HG02759 (cell line): ENCODE data around the gene FAM50A.

Experiments used
- ATAC-seq: cut with Tn5 transposase; IDR thresholded peaks from one replicate; pipeline ENCODE4 v1.9.1; 2021; ENCODE audit warnings: mild to moderate bottlenecking, moderate library complexity; ENCODE audit not compliant: unreplicated experiment

Gene FAM50A

DNA sequence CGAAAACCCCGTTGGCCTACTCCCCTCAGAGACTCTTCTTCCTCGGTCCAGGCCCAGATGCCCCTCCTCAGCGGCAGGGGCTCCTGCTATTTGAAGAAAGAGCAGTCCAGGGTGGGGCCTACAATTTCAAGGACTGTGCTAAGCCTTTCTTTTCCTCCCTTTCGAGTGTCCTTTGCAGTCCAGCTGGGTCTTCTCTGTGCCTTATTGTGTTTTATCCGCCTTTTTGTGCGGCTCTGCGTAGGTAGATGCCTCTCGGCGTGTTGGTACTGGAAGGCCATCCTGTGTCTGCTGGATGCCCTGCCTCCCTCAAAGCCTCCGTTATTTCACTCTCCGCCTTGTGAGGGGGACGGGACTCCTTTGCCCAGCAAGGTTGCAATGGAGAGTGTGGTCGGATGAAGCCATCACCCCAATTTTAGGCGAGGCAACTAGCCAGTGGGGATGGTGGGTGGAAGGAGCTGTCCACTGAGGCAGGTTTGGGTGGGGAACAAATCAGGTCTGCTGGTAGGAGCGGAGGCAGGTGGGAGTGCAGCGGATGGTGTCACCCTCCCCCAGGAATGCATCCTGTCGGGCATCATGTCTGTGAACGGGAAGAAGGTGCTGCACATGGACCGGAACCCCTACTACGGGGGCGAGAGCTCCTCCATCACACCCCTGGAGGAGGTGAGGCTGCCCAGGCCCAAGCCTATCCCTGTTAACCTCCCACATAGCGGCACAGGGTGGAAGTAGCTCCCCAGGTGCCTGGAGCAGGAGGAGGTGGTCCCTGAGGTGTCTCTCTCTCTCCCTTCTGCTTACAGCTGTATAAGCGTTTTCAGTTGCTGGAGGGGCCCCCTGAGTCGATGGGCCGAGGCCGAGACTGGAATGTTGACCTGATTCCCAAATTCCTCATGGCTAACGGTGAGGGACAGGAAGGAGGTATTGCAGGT, 5.7 kb upstream of the FAM50A start:
- ATAC-seq = no peak

DNA sequence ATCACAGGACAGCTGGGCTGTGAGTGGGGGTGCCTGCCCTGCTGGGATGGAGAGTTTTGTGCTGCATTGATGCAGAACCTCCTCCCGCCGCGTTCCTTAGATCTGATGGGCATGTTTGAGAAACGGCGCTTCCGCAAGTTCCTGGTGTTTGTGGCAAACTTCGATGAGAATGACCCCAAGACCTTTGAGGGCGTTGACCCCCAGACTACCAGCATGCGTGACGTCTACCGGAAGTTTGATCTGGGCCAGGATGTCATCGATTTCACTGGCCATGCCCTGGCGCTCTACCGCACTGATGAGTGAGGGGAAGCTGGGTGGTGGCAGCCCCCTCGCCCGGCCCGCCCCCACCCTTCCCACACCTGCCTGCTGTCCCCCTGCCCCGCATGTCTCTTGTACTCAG, 4.1 kb upstream of the FAM50A start:
- ATAC-seq = no peak

DNA sequence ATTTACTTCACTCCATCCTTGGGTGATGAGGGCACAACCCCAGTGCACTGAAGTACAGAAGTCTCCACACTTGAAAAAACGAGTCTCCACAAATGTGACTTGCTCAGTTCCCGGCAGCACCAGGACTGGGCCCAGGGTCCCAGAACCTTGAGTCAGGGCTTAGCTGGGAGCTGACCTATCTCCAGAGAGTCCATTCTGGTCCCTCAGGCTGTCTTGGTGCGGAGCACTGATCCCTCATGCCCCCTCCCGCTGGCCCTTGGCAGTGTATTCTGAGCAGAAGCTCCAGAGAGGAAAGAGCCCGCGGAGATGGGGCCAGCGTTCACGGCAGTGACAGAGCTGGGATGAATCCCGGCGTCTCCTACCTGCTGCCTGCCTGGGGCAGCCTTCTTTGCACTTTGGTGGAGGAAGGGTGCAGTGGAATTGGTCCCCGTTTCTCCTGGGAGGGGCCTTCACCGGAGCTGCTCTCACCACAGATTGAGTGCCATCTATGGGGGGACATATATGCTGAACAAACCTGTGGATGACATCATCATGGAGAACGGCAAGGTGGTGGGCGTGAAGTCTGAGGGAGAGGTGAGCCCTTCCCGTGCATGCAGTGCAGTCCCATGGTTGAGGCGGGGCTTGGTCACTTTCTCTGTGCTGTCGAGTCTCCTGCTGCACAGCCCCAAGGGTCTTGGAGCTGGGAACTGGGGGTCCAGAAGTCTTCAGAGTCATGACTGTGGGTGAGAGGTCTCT, 3.2 kb upstream of the FAM50A start:
- no peak for ATAC-seq

DNA sequence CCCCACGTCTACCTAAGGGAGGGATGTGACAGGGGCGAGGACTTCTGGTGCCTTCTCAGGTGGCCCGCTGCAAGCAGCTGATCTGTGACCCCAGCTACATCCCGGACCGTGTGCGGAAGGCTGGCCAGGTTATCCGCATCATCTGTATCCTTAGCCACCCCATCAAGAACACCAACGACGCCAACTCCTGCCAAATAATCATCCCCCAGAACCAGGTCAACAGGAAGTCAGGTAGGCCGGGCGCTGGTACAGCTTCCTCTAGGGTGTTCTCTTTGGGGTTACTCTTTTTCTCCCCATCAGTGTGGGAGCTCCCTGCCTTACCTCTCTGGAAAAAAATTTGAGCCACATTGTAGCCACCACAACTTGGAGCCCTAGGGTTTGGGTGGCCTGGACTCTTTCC, 2.4 kb upstream of the FAM50A start:
- ATAC-seq = no peak

DNA sequence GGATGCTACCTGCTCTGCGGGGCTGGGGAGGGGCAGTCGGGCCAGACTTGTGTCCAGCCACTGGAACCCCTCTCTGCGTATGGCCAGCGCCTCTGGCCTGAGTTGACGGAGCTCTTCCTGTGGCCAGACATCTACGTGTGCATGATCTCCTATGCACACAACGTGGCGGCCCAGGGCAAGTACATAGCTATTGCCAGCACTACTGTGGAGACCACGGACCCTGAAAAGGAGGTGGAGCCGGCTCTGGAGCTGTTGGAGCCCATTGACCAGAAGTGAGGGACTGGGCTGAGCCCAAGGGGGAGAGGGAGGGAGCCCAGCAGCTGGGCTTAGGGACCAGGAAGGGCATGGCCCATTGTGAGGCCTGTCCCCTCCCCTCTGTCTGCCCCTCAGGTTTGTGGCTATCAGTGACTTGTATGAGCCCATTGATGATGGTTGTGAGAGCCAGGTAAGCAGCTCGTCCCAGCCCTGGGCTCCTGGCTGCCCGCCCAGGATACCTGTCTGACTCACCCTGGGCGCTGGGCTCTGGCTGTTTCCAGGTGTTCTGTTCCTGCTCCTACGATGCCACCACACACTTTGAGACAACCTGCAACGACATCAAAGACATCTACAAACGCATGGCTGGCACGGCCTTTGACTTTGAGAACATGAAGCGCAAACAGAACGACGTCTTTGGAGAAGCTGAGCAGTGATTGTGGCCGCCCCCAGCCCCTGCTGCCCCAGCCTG, 1.8 kb upstream of the FAM50A start:
- no peak for ATAC-seq

DNA sequence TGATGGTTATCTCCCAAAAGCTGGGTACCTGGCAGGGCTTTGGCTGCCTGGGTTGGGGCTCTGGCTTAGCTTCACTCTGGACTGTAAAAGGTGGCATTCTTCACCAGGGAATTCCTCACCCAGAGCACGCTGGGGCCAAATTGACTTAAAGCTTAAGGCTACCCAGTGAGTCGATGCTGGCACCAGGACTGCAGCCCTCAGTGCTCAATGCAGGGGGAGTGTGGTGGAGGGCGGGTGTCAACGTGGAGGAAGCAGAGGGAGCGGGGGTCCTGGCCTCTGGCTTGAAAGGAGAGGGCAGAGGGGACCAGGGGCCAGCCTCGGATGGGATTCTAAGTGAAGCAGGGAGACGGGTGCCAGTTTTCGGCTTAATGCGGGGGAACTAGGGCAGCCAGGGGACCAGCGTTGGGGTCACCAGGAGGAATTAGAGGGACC, 446 bp upstream of the FAM50A start:
- ATAC-seq = no peak

DNA sequence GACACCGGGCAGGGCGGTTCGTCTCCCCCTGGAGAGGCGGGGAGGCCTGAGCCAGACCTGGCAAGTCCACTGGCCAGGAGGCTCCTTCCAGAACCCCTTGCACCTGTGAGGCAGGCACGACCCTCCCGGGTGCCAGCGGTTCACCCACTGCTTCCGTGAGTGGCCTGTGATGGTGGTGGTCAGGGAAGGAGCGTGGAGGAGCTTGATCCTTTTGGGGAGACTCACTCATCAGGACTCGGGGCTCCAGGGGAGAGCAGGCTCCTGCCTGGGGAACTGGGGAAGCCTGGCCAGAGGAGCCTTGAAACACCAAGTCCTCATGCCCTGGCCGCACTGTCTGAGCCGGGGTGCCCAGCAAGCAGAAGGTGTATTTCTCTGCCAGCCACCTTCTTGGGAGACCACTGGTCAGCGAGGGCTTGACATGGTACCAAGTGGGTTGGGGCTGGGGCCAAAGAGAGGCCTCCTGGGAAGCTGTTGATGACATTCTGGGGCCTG, 860 bp downstream of the FAM50A start:
- no peak for ATAC-seq

DNA sequence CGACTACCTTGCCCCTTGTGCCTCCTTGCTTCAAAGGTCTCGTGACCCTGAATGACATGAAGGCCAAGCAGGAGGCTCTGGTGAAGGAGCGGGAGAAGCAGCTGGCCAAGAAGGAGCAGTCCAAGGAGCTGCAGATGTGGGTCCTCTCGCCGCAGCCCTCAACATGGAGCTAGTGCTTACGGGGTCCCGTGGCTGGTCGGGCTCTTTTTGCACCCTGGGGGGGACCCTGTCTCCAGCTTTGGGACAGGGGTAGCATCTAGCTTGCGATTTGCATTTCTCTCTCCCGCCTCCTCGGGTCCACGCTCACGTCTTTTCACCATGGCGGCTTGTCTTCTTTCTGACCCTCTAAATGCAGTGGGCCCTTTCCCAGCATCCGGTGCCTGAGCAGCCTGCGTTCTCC, 1.8 kb downstream of the FAM50A start:
- ATAC-seq = no peak

DNA sequence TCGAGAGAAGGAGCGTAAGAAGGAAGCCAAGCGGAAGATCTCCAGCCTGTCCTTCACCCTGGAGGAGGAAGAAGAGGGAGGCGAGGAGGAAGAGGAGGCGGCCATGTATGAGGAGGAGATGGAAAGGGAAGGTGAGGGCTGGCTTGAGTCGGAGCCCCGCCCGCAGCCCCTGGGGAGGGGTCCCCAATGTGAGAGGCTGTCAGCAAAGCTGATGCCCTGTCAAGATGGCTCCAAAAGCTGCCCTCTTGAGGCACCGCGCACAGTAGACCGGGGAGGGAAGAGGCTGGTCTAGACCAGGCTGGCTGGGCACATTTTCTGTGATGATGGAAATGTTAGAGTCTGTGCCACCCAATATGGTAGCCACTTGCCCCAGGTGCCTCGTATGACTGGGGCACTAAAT, 2.5 kb downstream of the FAM50A start:
- no peak for ATAC-seq

DNA sequence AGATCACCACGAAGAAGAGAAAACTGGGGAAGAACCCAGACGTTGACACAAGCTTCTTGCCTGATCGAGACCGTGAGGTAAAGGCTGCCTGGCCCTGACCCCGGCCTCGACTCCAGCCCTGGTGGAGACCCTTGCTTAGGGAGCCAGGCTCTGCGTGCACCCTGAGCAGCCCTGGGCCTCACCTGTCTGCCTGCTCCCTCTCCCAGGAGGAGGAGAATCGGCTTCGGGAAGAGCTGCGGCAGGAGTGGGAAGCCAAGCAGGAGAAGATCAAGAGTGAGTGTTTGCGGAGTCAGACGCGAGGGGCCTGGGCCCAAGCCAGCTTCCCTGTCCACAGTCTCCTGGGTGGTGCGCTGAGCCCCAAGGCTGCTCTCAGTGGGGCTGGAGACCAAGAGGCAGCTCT, 4.5 kb downstream of the FAM50A start:
- ATAC-seq = no peak

DNA sequence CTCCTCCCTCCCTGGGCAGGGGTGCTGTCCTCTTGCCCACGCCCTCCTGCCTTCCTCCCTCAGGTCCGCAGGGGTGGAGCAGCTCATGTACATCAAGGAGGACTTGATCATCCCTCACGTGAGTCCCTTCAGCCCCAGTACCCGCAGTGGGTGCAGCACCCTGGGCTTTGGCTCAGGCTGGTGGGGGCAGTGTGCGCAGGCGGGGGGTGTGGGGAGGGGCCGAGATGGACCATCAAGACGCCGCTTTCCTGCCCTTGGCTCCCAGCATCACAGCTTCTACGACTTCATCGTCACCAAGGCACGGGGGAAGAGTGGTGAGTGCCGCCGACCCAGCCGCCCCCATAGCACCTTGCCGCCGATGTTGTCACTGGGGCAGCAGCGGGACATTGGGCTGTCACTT, 5.7 kb downstream of the FAM50A start:
- no peak for ATAC-seq

DNA sequence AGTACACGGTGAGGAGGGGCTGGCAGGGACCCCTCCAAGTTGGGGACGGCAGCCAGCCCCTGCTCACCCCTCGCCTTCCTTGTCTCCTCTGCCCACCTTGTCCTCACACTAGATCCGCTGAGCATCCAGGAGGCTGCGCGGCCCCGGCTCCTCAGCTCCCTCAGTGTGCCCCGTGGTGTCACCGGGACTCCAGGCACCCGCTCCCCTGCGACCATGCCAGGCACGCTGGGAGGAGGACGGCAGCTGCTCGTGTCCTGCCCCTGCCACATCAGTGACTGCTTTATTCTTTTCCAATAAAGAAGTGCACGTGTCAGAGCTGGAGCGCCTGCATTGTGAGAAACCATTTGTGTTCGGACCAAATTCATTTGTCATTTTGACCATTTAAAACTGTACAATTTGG, 6.4 kb downstream of the FAM50A start:
- no peak for ATAC-seq

DNA sequence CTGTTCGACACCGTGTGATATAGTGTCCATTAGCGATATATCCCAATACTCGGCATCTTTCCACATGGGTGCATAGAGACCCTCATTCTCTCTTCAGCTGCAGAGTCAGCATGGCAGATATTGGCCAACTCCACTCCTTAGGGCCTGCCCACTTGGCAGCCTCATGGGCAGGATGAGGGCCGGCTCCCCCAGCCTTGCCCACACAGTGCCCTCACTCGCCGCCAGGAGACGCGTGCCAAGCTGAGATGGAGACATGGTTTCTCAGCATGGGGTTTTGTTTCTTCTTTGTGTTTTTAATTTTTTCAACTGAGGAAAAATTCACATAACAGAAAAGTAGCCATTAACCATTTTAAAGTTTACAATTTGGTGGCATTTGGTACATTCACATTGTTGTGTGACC, 8.9 kb downstream of the FAM50A start:
- no peak for ATAC-seq

DNA sequence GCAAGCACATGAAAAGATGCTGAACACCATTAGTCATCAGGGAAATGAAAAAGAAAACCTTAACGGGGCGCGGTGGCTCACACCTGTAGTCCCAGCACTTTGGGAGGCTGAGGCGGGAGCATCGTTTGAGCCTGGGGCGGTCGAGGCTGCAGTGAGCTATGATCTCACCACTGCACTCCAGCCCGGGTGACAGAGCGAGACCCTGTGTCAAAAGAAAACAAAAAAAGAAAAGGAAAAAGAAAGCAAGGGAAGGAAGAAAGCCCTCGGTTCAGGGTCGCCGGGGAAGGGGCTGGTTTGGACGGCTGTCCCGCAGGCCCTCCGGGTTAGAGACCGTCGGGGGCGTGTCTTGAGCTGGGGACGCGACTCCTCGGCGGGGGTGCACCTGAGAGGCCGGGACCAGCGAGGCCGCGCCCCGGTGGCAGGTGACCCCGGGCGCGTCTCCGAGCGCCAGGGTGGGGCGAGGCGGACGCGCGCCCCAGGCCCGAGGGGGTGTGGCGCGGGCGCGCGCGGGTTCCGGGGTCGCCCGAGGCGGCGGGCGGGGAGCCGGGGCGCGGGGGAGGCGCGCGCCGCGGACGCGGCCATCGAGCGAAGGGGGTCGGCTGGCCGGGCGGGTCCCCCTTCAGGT, 13.7 kb downstream of the FAM50A start:
- ATAC-seq = peak; percentile 65

DNA sequence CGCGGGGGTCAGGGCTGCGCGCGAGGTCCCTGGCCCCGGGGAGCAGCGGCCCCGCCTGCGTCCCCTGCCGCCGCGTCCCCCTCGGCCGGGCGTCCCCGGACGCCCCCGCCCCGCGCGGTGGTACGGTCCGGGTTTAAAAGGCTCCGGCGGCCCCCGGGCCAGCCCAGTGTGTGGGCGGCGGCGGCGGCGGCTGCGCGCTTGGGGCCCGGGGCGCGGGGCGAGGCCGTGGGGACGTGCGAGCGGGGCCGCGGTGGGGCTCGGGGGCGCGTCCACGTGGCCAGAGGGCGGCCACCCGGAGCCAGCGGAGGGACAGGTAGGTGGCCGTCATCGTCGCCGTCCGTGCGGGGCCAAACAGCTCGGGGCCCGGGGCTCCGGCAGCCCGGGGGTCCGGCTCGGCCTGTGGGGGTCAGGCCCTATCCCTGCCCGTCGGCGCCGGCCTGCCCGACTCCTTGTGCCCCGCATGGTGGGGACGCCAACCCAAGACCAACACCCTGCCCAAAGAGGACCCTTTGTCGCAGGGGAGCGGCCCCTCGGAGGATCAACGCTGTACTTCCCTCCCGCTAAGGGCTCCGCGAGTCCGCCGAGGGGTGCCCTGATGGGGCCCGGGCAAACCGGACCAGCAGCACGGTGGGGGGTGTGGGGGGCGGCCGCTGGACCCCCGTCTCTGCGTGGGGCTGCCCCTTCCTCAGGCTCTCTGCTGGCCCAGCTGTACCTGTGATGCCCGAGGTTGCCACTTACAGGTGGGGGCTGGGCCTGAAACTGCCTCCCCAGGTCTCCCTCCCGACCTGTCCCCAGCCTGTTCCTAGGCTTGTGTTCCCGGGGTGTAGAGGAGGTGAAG, 14.4 kb downstream of the FAM50A start, which contains the start of gene PLXNA3:
TSS of gene PLXNA3 (plus strand) at position 166 of the 838 bp plus-strand sequence. CDS start 1,903 bp downstream, outside the sequence.
- ATAC-seq = peak; percentile 79

DNA sequence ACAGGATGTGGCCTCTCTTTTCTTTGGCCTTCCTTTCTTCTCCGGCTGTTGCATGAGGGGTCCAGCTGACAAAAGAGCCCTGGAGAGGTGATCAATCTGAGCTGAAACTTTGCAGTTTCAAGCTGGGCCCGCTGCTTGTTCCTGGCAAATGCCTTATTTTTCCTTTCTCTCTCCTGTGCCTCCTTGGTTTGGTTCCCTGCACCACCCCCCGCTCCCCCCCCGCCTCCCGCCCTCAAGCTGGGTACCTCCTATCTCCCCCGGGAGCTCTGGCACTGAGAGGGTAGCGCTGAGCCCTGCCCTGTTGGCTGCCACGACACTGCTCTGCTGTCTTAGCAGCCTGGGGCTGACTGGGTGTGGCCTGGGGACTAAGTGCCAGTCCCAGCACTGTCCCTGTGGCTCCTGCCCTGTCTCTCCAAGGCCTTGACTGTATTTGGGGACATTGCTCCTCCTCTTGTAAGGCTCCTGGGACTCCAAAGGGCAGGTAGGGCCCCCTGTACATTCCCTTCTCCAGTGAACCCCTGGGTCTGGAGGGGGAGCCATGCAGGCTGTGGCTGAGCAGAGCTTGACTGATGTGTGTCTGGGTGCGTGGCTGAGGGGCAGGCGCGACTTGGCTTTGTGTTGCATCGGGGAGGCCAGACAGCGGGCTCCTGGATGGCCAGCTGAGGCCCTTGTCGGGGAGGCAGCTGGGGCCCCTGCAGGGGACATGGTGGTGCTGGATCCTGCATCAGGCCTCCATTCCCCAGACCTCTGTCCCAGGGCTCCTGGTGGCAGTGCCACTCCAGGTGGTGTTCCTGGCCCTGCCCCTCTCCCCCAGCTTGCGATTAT, 15.2 kb downstream of the FAM50A start:
- no peak for ATAC-seq

DNA sequence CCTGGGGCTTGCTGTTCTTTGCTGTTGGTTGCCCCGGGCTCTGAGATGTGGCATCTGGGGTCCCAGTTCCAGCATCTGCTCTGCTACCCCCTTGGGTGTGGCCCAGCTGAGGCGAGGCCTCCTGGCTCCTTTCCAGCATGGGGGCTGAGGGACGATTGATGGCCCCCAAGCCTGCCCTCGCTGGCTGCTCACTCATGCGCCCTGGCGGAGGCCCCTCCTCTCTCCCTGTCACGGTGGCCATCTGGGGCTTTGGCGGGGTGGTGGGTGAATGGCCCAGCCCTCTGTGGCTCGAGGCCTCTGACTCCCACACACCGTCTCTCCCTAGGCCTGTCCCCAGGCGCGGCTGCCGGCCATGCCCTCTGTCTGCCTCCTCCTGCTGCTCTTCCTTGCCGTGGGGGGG, 15.9 kb downstream of the FAM50A start:
- ATAC-seq = no peak

DNA sequence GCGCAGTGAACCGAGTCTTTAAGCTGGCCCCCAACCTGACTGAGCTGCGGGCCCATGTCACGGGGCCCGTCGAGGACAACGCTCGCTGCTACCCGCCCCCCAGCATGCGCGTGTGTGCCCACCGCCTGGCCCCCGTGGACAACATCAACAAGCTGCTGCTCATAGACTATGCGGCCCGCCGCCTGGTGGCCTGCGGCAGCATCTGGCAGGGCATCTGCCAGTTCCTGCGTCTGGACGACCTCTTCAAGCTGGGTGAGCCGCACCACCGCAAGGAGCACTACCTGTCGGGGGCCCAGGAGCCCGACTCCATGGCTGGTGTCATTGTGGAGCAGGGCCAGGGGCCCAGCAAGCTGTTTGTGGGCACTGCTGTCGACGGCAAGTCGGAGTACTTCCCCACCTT, 16.4 kb downstream of the FAM50A start:
- ATAC-seq = no peak

DNA sequence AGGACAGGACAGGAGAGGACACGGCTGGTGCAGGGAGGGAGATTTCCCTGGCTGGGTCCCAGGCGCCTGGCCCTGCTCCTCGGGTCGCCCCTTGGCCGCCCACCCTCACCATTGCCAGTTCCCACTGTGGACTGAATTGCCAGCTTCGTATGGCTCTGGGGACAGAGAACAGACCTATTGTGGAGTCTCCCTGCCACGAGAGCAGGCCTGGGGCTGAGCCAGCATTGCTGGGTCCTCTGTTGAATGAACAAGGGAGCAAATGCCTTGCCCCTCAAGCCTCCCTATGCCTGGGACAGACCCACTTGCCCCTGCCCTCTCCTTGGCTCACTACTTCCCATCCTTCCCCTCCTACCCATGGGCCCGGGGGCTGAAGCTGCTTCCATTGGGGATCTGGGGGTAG, 18.5 kb downstream of the FAM50A start:
- ATAC-seq = no peak
